ENCODE results near the gene MRAS. TPM values are rescaled to one million over a fixed set of nuclear protein-coding genes. Genes with fewer than 3 reads are reported as not detected.

Gene MRAS
- total and polyA plus RNA-seq, 2 of the 13 experiments (the other 11 are each of a cell fraction or from before 2014, with no cell fraction given): 8.8 to 36.2 TPM

- TF ChIP-seq HNF4G (IDR thresholded peaks at IDR 0.05; ENCODE audit: borderline replicate concordance, low read depth, low read length) (no peak), HNF4G (CRISPR knock-in tag; IDR thresholded peaks at IDR 0.05; ENCODE audit: borderline replicate concordance, low read depth) (peak; percentile 36; the same call in 1 of the 2 replicates), NFAT5 (CRISPR knock-in tag; IDR thresholded peaks at IDR 0.05) (no peak), NPAS2 (CRISPR knock-in tag; IDR thresholded peaks at IDR 0.05; ENCODE audit: borderline replicate concordance) (no peak), TOE1 (CRISPR knock-in tag; IDR thresholded peaks at IDR 0.05) (no peak), ZFAT (CRISPR knock-in tag; conservative IDR thresholded peaks at IDR 0.05) (no peak), ZNF598 (CRISPR knock-in tag; IDR thresholded peaks at IDR 0.05; ENCODE audit: borderline replicate concordance) (no peak), TRIM24 (CRISPR knock-in tag; IDR thresholded peaks at IDR 0.05) (no peak), IKZF4 (CRISPR knock-in tag; IDR thresholded peaks at IDR 0.05; ENCODE audit: borderline replicate concordance, low read depth, not compliant biosample characterization) (no peak), CTCF (CRISPR knock-in tag; IDR thresholded peaks at IDR 0.05) (peak; percentile 77), ATF1 (CRISPR knock-in tag; IDR thresholded peaks at IDR 0.05) (no peak), MXD1 (CRISPR knock-in tag; IDR thresholded peaks at IDR 0.05) (peak; percentile 47; the same call in 1 of the 2 replicates), DRAP1 (CRISPR knock-in tag; IDR thresholded peaks at IDR 0.05) (no peak), MED1 (CRISPR knock-in tag; IDR thresholded peaks at IDR 0.05) (no peak), TGIF2 (CRISPR knock-in tag; IDR thresholded peaks at IDR 0.05) (no peak), JDP2 (CRISPR knock-in tag; IDR thresholded peaks at IDR 0.05; ENCODE audit: borderline replicate concordance) (no peak)
These were observed 19.0 kb upstream of the MRAS start, which contains the start of gene NME9 (continued) for GRCh38 chr3:138329127-138329983.
